ENCODE results near the gene TMEM54.

Gene TMEM54

DNA sequence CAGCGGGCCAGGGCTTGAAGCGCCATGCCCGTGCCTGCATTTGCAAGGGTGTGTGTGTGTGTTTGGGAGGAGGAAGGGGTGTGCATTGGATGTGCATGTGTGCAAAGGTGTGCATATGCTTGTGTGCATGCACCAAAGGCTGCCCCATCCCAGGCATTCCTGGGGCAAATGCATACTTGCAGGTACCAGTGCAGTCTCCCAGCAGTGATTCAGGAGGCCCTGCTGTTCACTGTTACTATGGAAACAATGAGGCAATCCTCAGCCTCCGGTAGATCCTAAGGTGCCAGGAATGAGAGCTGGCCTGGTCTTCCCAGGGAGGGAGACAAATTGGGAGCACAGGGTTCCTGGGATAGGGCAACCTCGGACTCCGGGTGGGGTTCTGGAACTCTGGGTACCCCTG, 23.0 kb downstream of the TMEM54 start:
- DNase-seq = no peak

DNA sequence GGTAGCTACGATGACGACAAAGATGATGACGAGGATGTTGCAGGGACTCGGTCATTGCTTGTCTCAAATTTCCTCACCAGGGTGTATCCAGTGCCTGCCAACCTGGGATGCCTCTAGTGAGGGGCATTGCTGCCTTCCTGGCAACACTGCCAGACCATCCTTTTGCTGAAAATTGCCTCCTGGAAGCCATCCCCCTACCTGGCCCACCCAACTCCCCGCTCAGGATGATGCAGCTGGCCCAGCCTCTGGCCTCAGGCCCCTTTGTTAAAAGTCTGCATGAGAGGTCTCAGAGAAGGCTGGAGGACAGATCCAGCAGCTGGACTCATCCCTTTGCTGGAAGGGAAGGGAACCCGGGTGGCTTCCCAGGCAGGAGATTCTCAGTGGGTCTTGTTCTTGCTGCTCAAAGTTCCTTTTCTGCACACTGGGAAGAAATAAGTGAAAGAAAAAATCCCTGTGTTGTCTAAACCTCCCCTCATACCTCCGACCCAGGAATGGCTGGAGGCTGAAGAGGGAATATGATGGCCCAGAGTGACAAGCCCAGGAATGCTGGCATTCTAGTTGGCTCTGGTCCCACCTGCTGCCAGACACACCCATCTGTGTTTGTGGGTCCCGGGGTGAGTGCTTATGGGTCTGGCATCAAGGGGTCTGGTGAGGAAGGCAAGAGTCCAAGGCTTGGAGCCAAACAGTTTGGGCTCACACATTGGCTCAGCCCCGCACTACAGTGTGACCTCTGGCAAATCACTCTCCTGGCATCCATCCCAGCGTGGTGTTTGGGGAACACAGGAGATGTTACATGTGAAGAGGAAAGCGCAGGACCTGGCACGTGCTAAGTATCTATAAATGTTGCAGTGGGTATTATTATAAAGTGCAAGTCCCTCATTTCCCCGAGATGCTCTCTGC, 23.7 kb downstream of the TMEM54 start:
- DNase-seq = no peak

DNA sequence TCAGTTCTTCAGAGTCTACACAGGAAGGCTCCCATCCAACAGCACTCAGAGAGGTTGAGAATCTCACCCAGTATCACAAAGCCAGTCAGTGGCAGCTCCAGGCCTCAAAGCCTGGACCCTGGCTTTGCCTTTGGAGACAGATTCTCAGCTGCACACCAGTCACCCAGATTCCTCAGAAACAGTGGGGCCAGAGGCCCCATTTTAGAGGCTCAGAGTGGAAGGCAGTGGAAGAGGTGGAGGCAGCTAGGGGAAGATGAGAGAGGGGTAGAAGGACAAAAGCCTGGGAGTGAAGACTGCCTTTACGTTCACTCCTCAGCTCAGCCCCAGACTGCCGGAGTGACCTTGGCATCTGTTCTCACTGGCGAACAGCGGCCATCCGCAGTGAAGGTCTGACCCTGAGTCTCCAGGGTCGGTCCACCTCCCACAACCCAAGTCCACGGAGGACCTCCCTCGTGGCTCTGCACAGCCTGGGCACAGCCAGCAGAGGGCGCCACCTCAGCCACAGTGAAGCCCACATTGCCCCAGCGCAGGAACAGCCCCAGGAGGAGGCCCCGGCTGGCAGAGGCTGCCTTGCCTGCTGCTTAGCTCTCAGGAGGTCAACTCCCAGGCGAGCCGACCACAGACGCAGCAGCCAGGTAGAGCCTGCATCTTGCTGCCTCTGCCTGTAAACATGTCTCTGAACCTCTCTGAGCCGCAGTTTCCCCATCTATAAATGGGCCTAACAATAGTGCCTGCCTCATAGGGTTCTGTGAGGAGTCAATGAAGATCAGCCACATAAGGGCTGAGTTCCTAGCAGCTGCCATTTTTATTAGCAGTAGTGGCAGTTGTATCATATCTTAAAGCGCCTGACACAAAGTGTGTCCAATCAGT, 24.6 kb downstream of the TMEM54 start:
- DNase-seq = peak; percentile 45

DNA sequence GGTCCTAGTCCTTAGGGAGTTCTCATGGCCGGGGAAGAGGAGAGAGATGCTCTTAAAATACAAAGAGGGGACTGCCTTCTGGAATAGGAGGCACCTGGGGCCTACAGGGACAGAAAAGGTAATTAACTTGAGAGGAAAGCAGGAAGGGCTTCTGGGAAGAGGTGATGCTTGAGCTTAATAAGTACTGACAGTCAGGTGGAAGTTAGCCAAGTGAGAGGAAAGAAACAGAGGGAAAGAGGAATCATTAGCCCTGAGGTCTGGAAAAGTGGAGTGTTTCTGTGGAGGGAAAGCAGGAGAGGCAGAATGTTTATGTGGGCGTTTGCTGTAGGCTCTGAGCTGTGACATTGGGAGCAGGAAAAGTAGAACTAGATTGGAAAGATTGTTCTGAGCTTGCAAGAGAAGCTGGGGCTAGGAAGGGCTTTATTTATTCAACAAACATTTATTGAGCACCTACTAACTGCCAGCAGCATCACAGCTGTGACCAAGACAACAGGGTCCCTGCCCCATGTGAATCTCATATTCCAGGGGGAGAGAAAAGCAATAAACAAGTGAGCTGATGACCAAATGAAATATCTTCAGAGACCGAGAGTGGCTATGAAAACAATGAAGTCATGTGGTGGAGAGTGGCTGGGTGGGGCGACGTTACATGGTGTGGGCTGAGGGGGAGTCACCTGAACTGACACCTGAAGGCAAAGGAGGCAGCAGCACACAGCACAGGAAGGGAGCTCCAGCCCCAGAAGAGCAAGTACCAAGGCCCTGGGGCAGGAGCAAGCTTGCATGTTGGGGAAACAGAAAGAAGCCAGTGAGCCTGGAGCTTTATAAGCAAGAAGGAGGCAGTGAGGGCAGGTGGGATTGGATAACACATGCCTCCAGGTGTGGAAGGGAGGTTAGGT, 26.1 kb downstream of the TMEM54 start:
- no peak for DNase-seq

DNA sequence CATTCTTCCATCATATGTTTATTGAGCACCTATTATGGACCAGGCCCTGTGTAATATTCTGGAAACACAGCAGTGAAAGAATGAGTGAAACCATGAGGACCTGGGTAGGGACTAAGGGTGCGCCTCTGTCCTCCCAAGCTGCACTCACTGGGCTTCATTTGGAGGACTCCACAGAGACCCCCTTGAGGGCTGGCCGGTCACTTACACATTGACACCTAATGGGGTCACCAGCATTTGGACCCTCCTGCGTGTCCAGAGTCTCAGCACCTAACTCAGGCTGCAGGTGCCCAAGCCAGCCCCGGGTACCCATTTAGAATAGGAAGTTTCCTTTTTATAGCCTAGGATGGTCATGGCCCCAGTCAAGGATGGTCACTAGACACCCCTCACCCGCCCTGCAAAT, 27.7 kb downstream of the TMEM54 start:
- no peak for DNase-seq

DNA sequence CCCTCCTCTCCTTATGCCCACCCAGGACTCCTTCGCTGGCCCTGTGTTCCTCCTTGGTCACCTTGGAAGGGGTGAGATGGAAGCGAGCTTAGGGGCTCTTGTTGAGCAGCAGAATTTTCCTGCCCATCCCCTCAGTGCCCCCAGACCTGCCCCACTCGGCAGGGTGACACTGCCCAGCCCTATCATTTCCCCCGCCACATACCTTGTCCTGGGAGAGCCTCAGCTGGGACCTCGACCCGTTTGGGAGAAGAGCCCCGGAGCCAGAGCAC, 29.1 kb downstream of the TMEM54 start:
- no peak for DNase-seq

DNA sequence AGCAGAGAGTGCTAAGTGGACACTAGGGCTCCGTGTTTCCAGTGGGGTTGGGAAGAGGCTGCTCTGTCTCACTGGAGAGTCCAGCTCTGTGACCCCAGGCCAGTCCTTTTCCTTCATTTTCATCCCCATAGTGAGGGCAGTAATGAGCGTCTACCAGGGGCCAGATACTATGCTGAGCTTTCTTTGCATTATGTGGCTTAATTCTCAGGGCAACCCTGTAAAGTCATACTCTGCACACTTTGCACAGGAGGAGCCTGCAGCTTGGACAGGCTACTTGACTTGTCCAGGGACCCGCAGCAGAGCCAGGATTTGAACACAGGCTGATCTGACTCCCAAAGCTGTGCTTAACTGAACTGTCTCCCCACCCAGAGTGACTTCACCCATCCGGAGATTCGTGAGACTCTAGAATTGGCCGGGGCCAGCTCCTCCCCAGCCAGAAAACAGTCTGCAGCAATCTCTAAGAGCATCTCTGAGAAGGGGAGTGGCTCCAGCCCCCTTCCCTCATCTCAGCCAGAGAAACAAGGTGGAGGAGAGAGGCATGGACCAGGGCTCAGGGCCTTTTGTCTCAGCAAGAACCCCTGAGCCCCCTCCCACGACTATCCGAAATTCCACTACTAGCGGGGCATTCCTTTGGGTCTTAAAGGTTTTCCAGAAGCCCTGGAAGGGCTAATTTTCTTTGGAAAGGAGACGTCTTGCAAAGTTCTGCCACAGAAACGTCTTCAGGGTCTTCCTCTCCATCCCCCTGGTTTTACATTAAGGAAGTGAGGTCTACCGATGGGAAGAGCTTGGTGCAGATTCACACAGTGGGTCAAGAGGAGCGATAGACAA, 29.6 kb downstream of the TMEM54 start:
- no peak for DNase-seq

DNA sequence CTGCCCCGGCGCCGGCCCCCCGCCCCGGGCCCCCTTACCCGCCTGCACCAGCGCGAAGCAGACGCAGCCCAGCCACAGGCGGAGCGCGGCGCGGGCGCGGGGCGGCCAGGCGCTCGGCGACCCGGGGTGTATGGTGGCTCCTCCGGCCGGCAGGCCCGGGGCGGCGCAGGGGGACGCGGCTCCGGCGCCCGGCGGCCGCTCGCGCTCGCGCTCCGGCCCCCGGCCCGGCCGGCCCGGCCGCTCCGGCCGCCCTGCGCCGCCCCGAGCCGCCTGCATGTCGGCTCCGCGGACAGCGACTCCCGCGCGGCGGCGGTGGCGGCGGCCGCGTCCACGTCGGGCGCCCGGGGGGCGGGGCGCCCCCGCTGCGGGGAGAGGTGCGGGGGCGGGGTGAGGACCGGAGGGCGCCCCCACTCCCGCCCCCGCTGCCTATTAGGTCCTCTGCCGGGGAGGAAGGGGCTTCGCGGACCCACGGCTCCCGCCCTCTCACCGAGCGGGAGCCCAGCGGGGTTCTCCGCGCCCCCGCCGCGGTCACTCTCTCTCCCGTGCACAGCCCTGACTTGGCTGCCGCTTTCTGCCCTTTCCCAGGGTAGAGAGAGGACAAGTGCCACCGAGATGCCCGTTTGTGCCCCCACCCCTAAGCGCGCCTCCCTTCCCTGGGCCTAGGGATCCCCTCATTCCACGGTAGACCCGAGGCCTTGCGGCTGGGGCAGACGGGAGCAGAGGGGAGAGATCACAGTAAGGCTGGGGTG, 30.4 kb downstream of the TMEM54 start, which contains the start of gene FNDC5:
TSS of gene FNDC5 (minus strand) at position 298 of the 749 bp plus-strand sequence.
- no peak for DNase-seq

DNA sequence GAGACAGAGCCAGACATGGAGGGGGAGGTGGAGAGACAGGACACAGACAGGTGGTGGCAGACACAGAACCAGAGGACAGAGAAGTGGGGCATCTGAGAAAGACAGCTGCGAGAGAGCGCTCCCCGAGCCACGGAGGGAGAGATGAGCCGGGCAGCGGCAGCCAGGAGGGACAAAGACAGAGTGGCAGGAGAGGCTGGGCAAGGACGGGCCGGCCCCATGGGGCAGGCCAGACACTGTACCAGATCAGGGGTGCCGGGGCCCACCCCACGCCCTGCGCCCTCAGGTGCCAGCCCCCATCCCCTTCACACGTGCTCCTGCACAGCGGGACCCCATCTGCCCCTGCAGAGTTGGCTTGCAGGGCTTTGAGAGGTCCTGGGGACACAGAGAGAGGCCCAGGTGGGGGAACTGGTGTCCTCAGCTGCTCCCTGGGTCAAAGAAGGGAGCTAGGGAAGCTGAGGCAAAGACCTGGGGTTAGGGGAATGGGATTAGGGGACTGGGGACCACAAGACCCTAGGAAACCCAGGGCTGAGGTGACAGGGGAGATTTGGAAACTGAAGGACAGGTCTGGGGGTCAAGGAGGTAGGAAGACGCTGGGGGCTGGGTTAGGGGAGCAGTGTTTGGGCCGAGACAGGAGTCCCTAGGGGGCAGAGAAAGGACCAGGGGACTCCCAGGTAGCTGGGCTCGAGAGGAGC, 31.1 kb downstream of the TMEM54 start:
- DNase-seq = no peak

DNA sequence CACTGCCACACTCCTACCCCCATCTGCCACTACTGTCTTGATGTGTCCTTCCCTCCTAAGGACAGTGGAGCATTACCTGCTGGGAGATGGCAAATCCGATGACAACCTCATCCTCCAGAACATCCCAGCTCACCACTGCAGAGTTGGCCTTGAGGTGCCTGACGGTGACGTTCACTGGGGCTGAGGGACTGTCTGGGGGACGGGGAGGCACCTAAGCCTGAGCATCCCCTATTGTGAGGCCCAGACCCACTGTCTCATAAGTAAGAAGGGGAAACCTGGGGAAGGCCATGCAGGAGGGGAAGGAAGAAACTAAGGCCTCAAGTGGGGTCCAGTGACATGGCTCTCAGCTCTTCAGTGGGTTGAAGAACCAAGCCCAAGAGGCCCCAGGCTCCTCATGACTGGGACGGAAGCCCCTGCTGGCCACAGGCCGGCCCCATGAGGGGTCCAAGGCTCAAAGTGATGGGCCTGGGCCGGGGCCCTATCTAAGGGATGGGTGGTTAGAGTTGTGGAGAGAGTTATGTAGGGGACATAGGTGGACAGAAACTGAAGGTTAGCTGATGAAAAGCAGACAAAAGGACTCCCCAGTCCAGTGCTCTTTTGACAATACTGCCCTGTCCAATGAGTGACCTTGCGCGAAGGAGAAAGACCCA, 32.3 kb downstream of the TMEM54 start:
- DNase-seq = no peak

DNA sequence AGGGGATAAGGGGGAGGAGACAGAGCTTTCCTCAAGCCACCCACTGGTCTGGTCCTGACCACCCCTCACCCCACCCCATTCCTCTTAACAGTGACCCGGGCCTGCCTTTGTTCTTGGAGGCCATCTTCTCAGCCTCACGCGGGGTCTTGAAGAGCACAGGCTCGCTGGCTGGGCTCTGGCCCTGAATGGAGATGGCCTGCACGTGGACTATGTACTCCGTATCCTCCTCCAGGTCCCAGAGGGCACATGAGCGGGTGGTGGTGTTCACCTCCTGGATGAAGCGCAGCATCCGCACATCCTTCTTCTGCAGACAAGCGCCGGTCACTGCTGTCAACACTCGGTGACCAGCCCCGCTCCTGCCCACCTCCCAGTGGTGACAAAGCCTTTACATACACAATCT, 33.1 kb downstream of the TMEM54 start:
- DNase-seq = no peak

DNA sequence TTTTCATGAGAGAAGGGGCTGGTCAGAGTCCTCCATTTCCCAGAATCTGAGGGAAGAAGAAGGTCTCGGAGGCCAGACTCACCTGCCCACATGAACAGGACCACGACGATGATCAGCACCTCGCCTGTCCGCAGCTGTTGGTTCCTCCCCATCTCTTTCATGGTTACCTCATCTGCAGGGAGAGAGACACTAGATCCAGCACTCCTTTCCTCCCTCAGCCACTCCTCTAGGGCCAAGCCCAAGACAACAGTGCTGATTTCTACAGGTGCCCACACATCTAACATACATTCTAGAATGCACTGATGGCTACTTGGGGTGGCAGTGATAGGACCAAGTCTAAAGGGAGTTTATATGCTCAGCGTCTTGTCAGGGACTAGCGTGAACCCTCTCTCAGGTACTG, 33.5 kb downstream of the TMEM54 start:
- DNase-seq = no peak

DNA sequence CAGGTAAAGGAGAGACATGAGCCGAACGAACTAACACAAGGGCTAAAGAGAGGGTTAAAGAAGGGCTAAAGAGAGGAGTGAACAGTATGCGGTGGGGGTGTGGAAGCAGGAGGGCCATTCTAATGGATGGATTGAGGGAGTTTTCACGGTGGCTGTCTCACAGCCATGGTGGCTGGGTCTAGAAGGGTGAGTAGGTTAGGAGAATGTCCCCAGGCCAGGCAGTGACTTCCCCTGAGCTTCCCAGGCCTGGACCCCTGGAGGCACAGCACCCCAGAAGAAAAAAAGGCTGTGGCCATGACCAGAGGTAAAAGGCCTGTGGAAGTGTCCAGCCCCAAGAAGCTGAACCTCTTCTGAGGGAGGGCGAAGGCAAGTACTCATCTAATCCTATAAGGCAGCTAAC, 34.0 kb downstream of the TMEM54 start:
- no peak for DNase-seq

DNA sequence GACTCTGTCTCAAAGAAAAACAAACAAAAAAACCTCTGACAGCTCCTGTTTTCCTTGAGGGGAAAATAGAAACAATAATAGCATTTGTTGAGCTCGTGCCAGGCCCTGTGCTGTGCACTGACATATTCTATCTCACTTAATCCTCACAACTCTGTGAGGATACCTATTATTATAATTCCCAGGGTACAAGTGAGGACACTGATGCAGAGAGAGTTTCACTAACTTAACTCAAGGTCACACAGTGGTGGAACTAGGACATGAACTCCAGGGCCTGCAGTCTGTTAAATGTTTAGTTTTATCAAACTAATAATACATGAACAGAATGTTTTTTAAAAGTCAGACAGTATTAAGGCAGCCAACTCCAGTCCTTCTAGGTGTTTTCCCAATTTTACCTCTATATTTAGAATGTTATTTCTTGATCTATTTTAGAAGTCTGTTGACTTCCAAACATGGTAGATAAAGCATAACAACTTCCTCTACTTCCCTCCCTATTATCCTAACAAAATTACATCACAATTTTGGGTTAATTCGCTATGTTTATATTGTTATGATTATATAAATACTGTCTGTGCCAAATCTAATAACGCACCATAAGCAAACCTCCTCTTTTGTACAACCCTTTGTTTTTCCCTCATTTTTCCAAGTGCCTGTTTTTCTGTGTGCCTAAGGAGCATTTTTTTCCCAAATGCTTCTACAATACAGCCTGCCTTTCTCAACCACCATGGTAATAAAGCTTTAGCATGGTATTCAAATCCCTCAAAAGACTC, 35.4 kb downstream of the TMEM54 start:
- no peak for DNase-seq

DNA sequence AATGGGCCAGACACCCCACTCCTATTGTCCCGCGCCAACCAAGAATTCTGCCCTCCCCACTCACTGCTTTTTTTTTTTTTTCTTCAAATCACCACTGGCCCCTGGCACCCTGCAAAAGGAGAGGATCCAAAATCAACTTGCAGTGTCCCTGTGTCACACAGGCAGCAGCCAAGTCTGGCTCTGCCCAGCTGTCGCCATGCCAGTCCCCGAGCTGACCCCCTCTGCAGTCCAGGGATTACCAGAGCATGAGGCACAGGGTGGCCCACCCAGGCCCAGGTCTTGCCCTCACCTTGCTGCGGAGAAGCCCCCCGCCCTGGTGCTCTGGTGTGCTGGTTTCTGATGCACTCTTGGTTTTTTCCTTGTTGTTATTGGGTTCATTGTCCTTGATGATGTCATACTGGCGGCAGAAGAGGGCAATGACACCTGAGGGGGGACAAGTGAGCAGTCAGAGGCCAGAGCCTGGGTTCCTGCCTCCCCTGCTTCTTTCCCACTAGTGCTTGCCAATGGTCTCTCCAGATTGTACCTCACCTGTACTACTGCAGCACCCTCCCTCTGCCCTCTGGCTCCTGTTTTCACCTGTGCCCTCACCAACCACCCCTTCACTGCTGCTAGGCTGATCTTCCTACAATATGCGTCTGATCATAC, 36.7 kb downstream of the TMEM54 start:
- DNase-seq = no peak

DNA sequence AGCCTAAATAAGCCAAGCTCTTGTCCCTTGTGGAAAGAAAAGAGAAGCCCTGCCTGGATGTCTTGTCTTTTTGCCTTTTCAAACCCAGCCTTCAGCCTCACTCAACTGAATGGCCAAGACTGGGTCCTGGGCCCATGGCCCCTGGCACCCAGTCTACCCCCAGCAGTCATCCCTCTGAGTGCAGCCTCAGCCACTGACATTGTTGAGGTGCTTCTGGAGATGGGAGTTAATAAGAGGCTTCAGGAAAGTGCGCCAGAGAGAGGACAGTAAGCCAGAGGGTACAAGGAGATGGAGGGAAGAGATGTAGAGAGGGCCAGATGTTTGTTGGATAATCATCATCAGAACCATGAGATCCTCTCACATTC, 37.3 kb downstream of the TMEM54 start:
- DNase-seq = no peak

DNA sequence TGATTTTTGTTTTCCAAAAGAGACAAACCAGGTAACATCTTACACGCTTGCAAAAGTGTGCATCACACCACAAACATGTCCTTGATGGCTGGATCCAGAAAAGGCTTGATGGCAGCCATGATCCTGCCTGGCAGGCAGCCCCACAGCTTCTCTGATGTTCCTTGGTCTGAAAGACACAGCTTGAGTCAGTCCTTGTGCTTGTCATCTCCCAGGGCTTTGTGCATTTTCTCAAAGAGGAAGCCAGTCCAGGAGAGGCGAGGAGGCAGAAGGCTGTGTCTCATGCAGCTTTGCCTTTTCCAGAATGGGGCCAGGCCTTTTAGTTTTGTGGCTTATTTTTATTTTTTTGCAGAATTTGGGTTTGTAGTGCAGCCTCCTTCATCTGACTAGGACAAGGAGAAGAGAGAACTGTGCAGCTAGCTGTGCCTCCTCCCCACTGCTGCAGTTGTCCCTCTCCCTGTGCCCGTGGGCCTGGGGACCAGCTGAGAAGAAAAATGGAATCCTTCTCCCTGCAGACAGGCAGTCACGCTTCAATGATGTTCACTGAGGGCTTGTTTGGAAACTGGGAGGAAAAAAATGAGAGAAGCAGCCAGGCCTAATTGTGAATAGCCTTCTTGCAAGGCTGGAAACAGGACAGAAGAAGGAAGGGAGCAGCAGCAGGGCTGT, 37.8 kb downstream of the TMEM54 start:
- DNase-seq = no peak

DNA sequence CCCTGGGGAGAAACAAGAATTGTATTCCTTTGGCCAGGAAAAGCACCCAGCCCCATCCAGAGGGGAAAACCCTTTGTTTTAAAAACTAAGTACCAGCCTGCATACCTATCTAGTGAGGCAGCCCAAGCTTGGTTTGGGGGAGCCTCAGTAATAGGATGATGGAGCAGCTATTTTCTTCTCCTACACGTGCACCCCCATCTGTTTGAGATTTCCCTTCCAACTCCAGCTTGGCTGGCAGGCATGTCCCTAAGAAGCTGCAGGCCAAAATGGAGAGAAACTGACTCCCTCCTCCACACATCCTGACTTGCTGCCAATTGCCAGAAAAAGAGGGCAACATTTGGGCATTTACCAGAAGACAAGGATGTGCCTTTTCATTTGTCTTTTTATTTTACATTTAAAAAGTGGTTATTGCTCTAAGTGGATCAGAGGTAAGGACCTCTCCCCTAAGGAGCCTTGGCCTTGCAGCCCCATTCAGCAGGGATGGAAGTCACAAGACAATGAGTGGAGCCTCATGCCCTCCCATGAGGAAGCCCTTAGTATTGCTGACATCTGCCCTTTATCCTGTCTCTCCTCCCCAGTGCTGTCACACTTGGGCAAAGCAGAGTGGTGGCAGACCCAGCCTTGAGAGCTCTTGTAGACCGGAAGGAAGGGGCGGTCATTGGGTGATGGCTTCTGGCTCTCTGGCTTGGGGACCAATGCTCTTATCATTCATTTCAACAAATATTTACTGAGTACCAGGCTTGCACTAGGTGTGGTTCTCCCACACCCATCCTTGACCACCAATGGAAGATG, 39.1 kb downstream of the TMEM54 start:
- DNase-seq = no peak

Measured in activated CD4-positive, alpha-beta T cell treated with anti-CD3 and anti-CD28 coated beads, Interleukin-2, amount 50 U/mL, for 1 hour (primary cell).